ENCODE data around the gene PDE3A.

The PDE3A gene

DNA sequence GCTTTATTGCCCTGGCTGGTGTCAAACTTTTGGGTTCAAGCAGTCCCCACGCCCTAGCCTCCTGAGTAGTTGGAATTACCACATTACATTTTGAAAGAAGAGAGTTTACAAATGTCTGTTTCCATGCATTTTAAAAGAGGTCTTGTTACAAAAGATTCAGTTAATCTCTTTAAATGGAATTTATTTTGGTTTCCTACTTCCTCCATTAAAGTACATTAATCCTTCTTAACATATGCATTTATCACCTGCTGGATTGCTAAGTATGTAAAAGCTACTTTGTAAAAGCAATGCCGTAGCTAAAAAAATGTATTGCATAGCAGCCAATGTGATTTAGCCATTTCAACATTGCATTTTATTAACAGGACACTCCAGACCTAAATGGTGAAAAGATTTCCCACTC lies 80.4 kb downstream of the PDE3A start:
- Histone ChIP-seq H3K4me3 (ENCODE audit: insufficient read depth in 1 of 2, low read depth in 1 of 2, low read length in 2 of 2) (no peak overlapping the region), H2AFZ (ENCODE audit: low read depth, low read length) (no peak overlapping the region), H3K4me2 (ENCODE audit: low read length, poor library complexity, severe bottlenecking) (no peak overlapping the region), H3K14ac (ENCODE audit: low read length in 2 of 2) (no peak overlapping the region), H2BK12ac (ENCODE audit: low read length in 2 of 2) (no peak overlapping the region), H2AK5ac (ENCODE audit: low read length, severe bottlenecking) (no peak overlapping the region), H3K23ac (ENCODE audit: low read length in 2 of 2) (no peak overlapping the region), H2BK15ac (ENCODE audit: low read depth, poor library complexity, severe bottlenecking) (no peak overlapping the region), H3K79me1 (replicated peaks; ENCODE audit: low read length, poor library complexity, severe bottlenecking) (no peaks in the 10 kb centered on the region), H3K36me3 (ENCODE audit: control insufficient read depth in 1 of 2, insufficient read depth in 2 of 2, low read depth in 1 of 2, low read length in 2 of 2) (no peaks in the 10 kb centered on the region), H2BK120ac (ENCODE audit: low read depth, low read length) (no peak overlapping the region), H3K4ac (ENCODE audit: low read depth in 1 of 2, low read length in 2 of 2) (no peak overlapping the region), H3K27ac (ENCODE audit: low read length, poor library complexity, severe bottlenecking) (no peak overlapping the region), H2BK5ac (ENCODE audit: low read depth, low read length, poor library complexity, severe bottlenecking) (no peak overlapping the region), H4K8ac (ENCODE audit: low read length) (no peak overlapping the region), H3K4me1 (ENCODE audit: control insufficient read depth, insufficient read depth, low read depth, low read length) (no peaks in the 10 kb centered on the region), H4K91ac (ENCODE audit: low read length) (no peak overlapping the region), H3K9me3 (ENCODE audit: control insufficient read depth, low read length) (no peaks in the 10 kb centered on the region), H3K9ac (ENCODE audit: low read length) (no peak overlapping the region), H3K27me3 (ENCODE audit: control insufficient read depth in 1 of 2, insufficient read depth in 1 of 2, low read length in 2 of 2) (no peaks in the 10 kb centered on the region), H3K18ac (ENCODE audit: low read depth in 1 of 2, low read length in 2 of 2) (no peak overlapping the region)
- no CpG with 5 or more reads among the region's 2 CpGs for WGBS
- DNase-seq, result no peak

DNA sequence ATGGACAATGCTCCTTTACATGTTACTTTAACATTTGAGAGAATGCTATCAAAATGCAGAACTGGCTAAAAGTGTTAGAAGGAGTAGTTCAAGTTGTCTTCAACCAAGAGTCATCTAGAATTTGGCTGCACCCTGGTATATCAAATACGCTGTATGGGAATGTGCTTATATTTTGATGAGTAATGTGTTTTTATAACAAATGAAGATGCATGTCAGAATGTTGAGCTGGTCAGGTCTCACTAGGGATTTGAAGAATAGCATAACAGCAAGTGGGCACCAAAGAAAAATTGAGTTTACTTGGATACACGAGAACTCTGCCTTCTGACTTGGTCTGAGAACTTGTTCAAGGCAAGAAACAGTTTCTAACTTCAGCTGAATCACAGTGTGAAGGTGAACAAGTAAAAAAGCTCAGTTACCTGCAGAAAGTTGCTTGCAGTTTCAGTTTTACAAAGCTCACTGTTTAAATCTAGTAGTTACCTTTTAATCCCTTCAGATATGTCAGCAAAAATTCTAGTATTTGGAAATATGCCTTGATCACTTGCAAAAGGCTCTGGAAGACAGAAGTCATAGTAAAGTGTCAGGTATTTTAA lies 82.3 kb downstream of the PDE3A start:
- no peaks in the 10 kb centered on the region for H3K4me1 ChIP-seq (ENCODE audit: control insufficient read depth, insufficient read depth, low read depth, low read length)
- no peak overlapping the region for H2BK120ac ChIP-seq (ENCODE audit: low read depth, low read length)
- no peak overlapping the region for H4K8ac ChIP-seq (ENCODE audit: low read length)
- H3K27ac ChIP-seq (ENCODE audit: low read length, poor library complexity, severe bottlenecking), result no peak overlapping the region
- H2BK5ac ChIP-seq (ENCODE audit: low read depth, low read length, poor library complexity, severe bottlenecking), result no peak overlapping the region
- H3K9ac ChIP-seq (ENCODE audit: low read length), result no peak overlapping the region
- H3K4ac ChIP-seq (ENCODE audit: low read depth in 1 of 2, low read length in 2 of 2), result no peak overlapping the region
- H3K18ac ChIP-seq (ENCODE audit: low read depth in 1 of 2, low read length in 2 of 2), result no peak overlapping the region
- H3K36me3 ChIP-seq (ENCODE audit: control insufficient read depth in 1 of 2, insufficient read depth in 2 of 2, low read depth in 1 of 2, low read length in 2 of 2), result no peaks in the 10 kb centered on the region
- no peak overlapping the region for H3K4me2 ChIP-seq (ENCODE audit: low read length, poor library complexity, severe bottlenecking)
- no peak overlapping the region for H2AFZ ChIP-seq (ENCODE audit: low read depth, low read length)
- H3K79me1 ChIP-seq (replicated peaks; ENCODE audit: low read length, poor library complexity, severe bottlenecking), result no peaks in the 10 kb centered on the region
- H2BK15ac ChIP-seq (ENCODE audit: low read depth, poor library complexity, severe bottlenecking), result no peak overlapping the region
- no peaks in the 10 kb centered on the region for H3K27me3 ChIP-seq (ENCODE audit: control insufficient read depth in 1 of 2, insufficient read depth in 1 of 2, low read length in 2 of 2)
- no peak for DNase-seq
- H3K14ac ChIP-seq (ENCODE audit: low read length in 2 of 2), result no peak overlapping the region
- H4K91ac ChIP-seq (ENCODE audit: low read length), result no peak overlapping the region
- H3K9me3 ChIP-seq (ENCODE audit: control insufficient read depth, low read length), result no peaks in the 10 kb centered on the region
- no peak overlapping the region for H3K4me3 ChIP-seq (ENCODE audit: insufficient read depth in 1 of 2, low read depth in 1 of 2, low read length in 2 of 2)
- no peak overlapping the region for H2AK5ac ChIP-seq (ENCODE audit: low read length, severe bottlenecking)
- H3K23ac ChIP-seq (ENCODE audit: low read length in 2 of 2), result no peak overlapping the region
- WGBS, result 79% methylated on average over 2 of the region's 2 CpGs
- no peak overlapping the region for H2BK12ac ChIP-seq (ENCODE audit: low read length in 2 of 2)

DNA sequence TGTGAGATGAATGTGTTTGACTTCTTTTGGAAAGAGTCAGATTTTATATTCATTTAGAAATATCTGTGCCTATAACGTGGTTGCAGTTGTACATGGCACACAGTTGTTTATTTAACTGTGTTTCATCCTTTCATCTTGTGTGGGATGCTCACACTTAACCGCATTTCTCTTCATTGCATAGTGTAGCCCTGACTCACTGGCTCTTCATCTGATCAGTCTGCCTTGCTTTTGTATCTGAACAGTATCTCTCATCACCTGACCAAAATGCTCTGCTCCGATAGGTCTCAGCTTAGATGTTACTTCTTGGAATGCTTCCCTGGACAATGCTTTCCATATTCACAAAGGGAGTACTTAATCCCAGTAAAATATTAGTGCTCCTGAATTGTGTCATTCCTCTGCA lies 83.4 kb downstream of the PDE3A start:
- H3K14ac ChIP-seq (ENCODE audit: low read length in 2 of 2), result no peak overlapping the region
- H3K9ac ChIP-seq (ENCODE audit: low read length), result no peak overlapping the region
- no peak overlapping the region for H3K4me3 ChIP-seq (ENCODE audit: insufficient read depth in 1 of 2, low read depth in 1 of 2, low read length in 2 of 2)
- H2BK120ac ChIP-seq (ENCODE audit: low read depth, low read length), result no peak overlapping the region
- H3K4me2 ChIP-seq (ENCODE audit: low read length, poor library complexity, severe bottlenecking), result no peak overlapping the region
- no peak overlapping the region for H4K91ac ChIP-seq (ENCODE audit: low read length)
- no peak overlapping the region for H3K18ac ChIP-seq (ENCODE audit: low read depth in 1 of 2, low read length in 2 of 2)
- no peaks in the 10 kb centered on the region for H3K27me3 ChIP-seq (ENCODE audit: control insufficient read depth in 1 of 2, insufficient read depth in 1 of 2, low read length in 2 of 2)
- H3K4ac ChIP-seq (ENCODE audit: low read depth in 1 of 2, low read length in 2 of 2), result no peak overlapping the region
- H3K4me1 ChIP-seq (ENCODE audit: control insufficient read depth, insufficient read depth, low read depth, low read length), result no peaks in the 10 kb centered on the region
- DNase-seq, result peak; percentile 66
- H4K8ac ChIP-seq (ENCODE audit: low read length), result no peak overlapping the region
- no peak overlapping the region for H2AK5ac ChIP-seq (ENCODE audit: low read length, severe bottlenecking)
- no peak overlapping the region for H3K23ac ChIP-seq (ENCODE audit: low read length in 2 of 2)
- no peak overlapping the region for H2BK5ac ChIP-seq (ENCODE audit: low read depth, low read length, poor library complexity, severe bottlenecking)
- no peak overlapping the region for H2BK12ac ChIP-seq (ENCODE audit: low read length in 2 of 2)
- H3K36me3 ChIP-seq (ENCODE audit: control insufficient read depth in 1 of 2, insufficient read depth in 2 of 2, low read depth in 1 of 2, low read length in 2 of 2), result no peaks in the 10 kb centered on the region
- H3K9me3 ChIP-seq (ENCODE audit: control insufficient read depth, low read length), result no peaks in the 10 kb centered on the region
- H2AFZ ChIP-seq (ENCODE audit: low read depth, low read length), result no peak overlapping the region
- no peak overlapping the region for H2BK15ac ChIP-seq (ENCODE audit: low read depth, poor library complexity, severe bottlenecking)
- H3K79me1 ChIP-seq (replicated peaks; ENCODE audit: low read length, poor library complexity, severe bottlenecking), result no peaks in the 10 kb centered on the region
- WGBS, result 39% methylated on average over 3 of the region's 3 CpGs
- no peak overlapping the region for H3K27ac ChIP-seq (ENCODE audit: low read length, poor library complexity, severe bottlenecking)

DNA sequence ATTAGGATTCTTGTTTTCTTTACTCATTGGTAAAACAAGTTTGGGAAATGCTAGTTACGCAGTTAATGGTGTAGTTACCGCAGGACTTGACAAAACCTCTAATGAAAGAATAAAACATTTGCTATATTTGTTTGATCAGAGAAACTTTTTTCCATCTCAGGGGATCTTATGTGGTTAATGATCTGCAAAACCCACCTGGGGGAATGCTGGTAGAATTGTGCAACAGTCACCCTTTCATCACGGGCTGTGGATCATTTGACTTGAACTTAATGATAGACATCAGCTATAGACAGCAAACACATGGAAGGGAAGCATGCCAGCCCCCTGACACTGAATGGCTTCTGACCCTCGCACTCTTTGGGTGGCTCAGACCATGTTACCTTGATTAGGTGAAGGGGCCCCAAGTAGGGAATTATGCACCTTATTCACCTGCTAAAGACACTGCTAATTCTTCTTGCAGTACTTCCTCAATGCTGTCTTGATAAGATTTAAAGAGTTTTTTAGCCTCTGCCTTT lies 84.2 kb downstream of the PDE3A start:
- no peak overlapping the region for H4K91ac ChIP-seq (ENCODE audit: low read length)
- H3K79me1 ChIP-seq (replicated peaks; ENCODE audit: low read length, poor library complexity, severe bottlenecking), result no peaks in the 10 kb centered on the region
- 94% methylated on average over 2 of the region's 4 CpGs for WGBS

More for the DNA sequence above, 84.2 kb downstream of the PDE3A start:
- Histone ChIP-seq H2AK5ac (ENCODE audit: low read length, severe bottlenecking) (no peak overlapping the region), H3K27me3 (ENCODE audit: control insufficient read depth in 1 of 2, insufficient read depth in 1 of 2, low read length in 2 of 2) (no peaks in the 10 kb centered on the region), H3K9ac (ENCODE audit: low read length) (no peak overlapping the region), H3K4ac (ENCODE audit: low read depth in 1 of 2, low read length in 2 of 2) (no peak overlapping the region), H3K9me3 (ENCODE audit: control insufficient read depth, low read length) (no peaks in the 10 kb centered on the region), H3K27ac (ENCODE audit: low read length, poor library complexity, severe bottlenecking) (no peak overlapping the region), H2BK5ac (ENCODE audit: low read depth, low read length, poor library complexity, severe bottlenecking) (no peak overlapping the region), H2BK120ac (ENCODE audit: low read depth, low read length) (no peak overlapping the region), H3K4me2 (ENCODE audit: low read length, poor library complexity, severe bottlenecking) (no peak overlapping the region), H2AFZ (ENCODE audit: low read depth, low read length) (no peak overlapping the region), H3K36me3 (ENCODE audit: control insufficient read depth in 1 of 2, insufficient read depth in 2 of 2, low read depth in 1 of 2, low read length in 2 of 2) (no peaks in the 10 kb centered on the region), H3K14ac (ENCODE audit: low read length in 2 of 2) (no peak overlapping the region), H3K18ac (ENCODE audit: low read depth in 1 of 2, low read length in 2 of 2) (no peak overlapping the region), H3K23ac (ENCODE audit: low read length in 2 of 2) (no peak overlapping the region), H2BK12ac (ENCODE audit: low read length in 2 of 2) (no peak overlapping the region), H3K4me3 (ENCODE audit: insufficient read depth in 1 of 2, low read depth in 1 of 2, low read length in 2 of 2) (no peak overlapping the region), H4K8ac (ENCODE audit: low read length) (no peak overlapping the region), H3K4me1 (ENCODE audit: control insufficient read depth, insufficient read depth, low read depth, low read length) (no peaks in the 10 kb centered on the region), H2BK15ac (ENCODE audit: low read depth, poor library complexity, severe bottlenecking) (no peak overlapping the region)
- DNase-seq, result no peak
